Activated CD4-positive, alpha-beta T cell treated with anti-CD3 and anti-CD28 coated beads for 4 hours (primary cell): Measurements from ENCODE around the gene C10orf90.
"Not testable (repeated sequence)": the region's sequence is repeated elsewhere in the genome, so short reads cannot be mapped to it uniquely, and the experiment has no call there.

Experiments used
- DNase-seq, 2 donors: peaks; one replicate each; pipeline ENCODE4 v3.0.0-alpha.2; 2020

The C10orf90 gene

GRCh38 chr10:126380352-126381076 lies 290.0 kb downstream of the C10orf90 start:
- DNase-seq, result no peak

DNA sequence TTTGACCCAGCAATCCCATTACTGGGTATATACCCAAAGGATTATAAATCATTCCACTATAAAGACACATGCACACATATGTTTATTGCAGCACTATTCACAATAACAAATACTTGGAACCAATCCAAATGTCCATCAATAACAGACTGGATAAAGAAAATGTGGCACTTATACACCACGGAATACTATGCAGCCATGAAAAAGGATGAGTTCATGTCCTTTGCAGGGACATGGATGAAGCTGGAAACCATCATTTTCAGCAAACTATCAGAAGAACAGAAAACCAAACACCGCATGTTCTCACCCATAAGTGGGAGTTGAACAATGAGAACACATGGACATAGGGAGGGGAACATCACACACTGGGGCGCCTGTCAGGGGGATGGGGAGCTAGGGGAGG lies 291.3 kb downstream of the C10orf90 start:
- DNase-seq, result not testable (repeated sequence)

- no peak for DNase-seq
Measured at GRCh38 chr10:126376956-126377355, 293.5 kb downstream of the C10orf90 start.

DNA sequence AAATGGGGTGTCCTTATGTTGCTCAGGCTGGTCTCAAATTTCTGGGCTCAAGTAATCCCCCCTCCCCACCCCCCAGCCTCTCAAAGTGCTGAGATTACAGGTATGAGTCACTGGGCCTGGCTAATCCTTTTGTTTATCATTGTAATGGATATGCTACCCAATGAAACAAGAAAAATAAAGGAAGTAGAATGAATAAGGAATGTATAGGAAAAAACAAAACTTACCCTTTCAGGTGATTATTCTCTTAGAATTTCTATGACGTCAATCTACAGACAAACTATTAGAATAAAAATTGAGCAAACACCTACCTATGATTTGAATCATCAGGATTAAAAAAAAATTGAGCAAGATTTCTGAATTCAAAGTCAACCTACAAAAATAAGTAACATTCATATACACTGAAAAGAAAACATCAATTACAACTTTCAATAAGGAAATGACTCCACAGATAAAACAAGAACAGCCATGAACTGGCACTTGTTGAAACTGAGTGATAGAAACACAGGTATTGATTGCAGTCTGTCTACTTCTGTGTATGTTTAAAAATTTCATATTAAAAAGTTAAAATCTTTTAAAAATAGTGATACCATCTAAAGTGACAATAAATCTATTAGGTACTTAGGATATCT lies 294.5 kb downstream of the C10orf90 start:
- no peak for DNase-seq

GRCh38 chr10:126375299-126375698 lies 295.2 kb downstream of the C10orf90 start:
- DNase-seq, result no peak
